ENCODE results near the gene IL26. TPM values are rescaled to one million over a fixed set of nuclear protein-coding genes. Genes with fewer than 3 reads are reported as not detected.
"Not testable (repeated sequence)": the region's sequence is repeated elsewhere in the genome, so short reads cannot be mapped to it uniquely, and the experiment has no call there.

The IL26 gene
- total RNA-seq, 2 donors from 2014 or later = not detected

- TF ChIP-seq CTCF (IDR thresholded peaks at IDR 0.05) (no peak), POLR2AphosphoS5 (IDR thresholded peaks at IDR 0.05) (no peak), POLR2A (IDR thresholded peaks at IDR 0.05) (no peak)
- Histone ChIP-seq H3K4me1 (replicated peaks) (no peaks in the 10 kb centered on the region), H3K4me3 (no peak overlapping the region), H3K9me3 (no peaks in the 10 kb centered on the region), H3K27me3 (replicated peaks; ENCODE audit: insufficient read depth) (no peaks in the 10 kb centered on the region), H3K36me3 (no peaks in the 10 kb centered on the region), H3K27ac (no peak overlapping the region)
- DNase-seq (ENCODE audit: low spot score) = no peak
- intact Hi-C loops (cut with DNase I) = no loop called here
Measured at GRCh38 chr12:68176257-68176656, 49.4 kb downstream of the IL26 start.

- H3K27ac ChIP-seq = no peak overlapping the region
- TF ChIP-seq POLR2A (IDR thresholded peaks at IDR 0.05) (no peak), CTCF (IDR thresholded peaks at IDR 0.05) (no peak)
- WGBS = 69% methylated on average over 4 of the region's 4 CpGs
- H3K4me1 ChIP-seq (replicated peaks) = no peaks in the 10 kb centered on the region
- H3K4me3 ChIP-seq = no peak overlapping the region
- H3K9me3 ChIP-seq = no peaks in the 10 kb centered on the region
- intact Hi-C loops (cut with DNase I) = no loop called here
- no peaks in the 10 kb centered on the region for H3K36me3 ChIP-seq
- no peak for DNase-seq (ENCODE audit: low spot score)
- no peaks in the 10 kb centered on the region for H3K27me3 ChIP-seq (replicated peaks; ENCODE audit: insufficient read depth)
Measured at GRCh38 chr12:68175557-68176061, 50.0 kb downstream of the IL26 start.

- H3K27me3 ChIP-seq (replicated peaks; ENCODE audit: insufficient read depth); intact Hi-C loops (cut with DNase I); H3K4me3 ChIP-seq; DNase-seq (ENCODE audit: low spot score); H3K9me3 ChIP-seq; H3K36me3 ChIP-seq; H3K4me1 ChIP-seq (replicated peaks); H3K27ac ChIP-seq: not testable (repeated sequence)
- 96% methylated on average over 3 of the region's 3 CpGs for WGBS
Measured at GRCh38 chr12:68174761-68175160, 50.8 kb downstream of the IL26 start.

GRCh38 chr12:68173792-68174191 lies 51.8 kb downstream of the IL26 start:
- no peak overlapping the region for H3K27ac ChIP-seq
- no peaks in the 10 kb centered on the region for H3K9me3 ChIP-seq
- H3K36me3 ChIP-seq = no peaks in the 10 kb centered on the region
- DNase-seq (ENCODE audit: low spot score) = no peak
- H3K4me3 ChIP-seq = no peak overlapping the region
- intact Hi-C loops (cut with DNase I) = no loop called here
- TF ChIP-seq CTCF (IDR thresholded peaks at IDR 0.05) = no peak
- no peak for TF ChIP-seq POLR2AphosphoS5 (IDR thresholded peaks at IDR 0.05)
- TF ChIP-seq POLR2A (IDR thresholded peaks at IDR 0.05) = no peak
- H3K27me3 ChIP-seq (replicated peaks; ENCODE audit: insufficient read depth) = no peaks in the 10 kb centered on the region
- H3K4me1 ChIP-seq (replicated peaks) = no peaks in the 10 kb centered on the region

- H3K9me3 ChIP-seq = no peaks in the 10 kb centered on the region
- H3K4me3 ChIP-seq = no peak overlapping the region
- H3K4me1 ChIP-seq (replicated peaks) = no peaks in the 10 kb centered on the region
- 85% methylated on average over 2 of the region's 2 CpGs for WGBS
- H3K36me3 ChIP-seq = no peaks in the 10 kb centered on the region
- intact Hi-C loops (cut with DNase I) = no loop called here
- TF ChIP-seq POLR2AphosphoS5 (IDR thresholded peaks at IDR 0.05) = no peak
- no peak for TF ChIP-seq CTCF (IDR thresholded peaks at IDR 0.05)
- no peak for TF ChIP-seq POLR2A (IDR thresholded peaks at IDR 0.05)
- H3K27ac ChIP-seq = no peak overlapping the region
- DNase-seq (ENCODE audit: low spot score) = no peak
- no peaks in the 10 kb centered on the region for H3K27me3 ChIP-seq (replicated peaks; ENCODE audit: insufficient read depth)
Measured at GRCh38 chr12:68170726-68171125, 54.9 kb downstream of the IL26 start.
